Muscle of leg (tissue), 11 donors: ENCODE measurements around the gene ARL5A. TPM values are rescaled to one million over a fixed set of nuclear protein-coding genes. Genes with fewer than 3 reads are reported as not detected.

ENCODE experiments used
- DNase-seq: peaks from one replicate; pipeline ENCODE4 v3.0.0; 2013
- H3K27ac ChIP-seq: one replicate; pipeline ENCODE4 v1.5.1; 2013; ENCODE audit warnings: mild to moderate bottlenecking, low read length, control low read depth
- H3K27me3 ChIP-seq: one replicate; pipeline ENCODE4 v1.6.1; 2013; ENCODE audit warnings: low read length; ENCODE audit not compliant: control insufficient read depth, insufficient read depth
- H3K36me3 ChIP-seq: one replicate; pipeline ENCODE4 v1.6.1; 2013; ENCODE audit warnings: low read length; ENCODE audit not compliant: control insufficient read depth, insufficient read depth
- H3K4me1 ChIP-seq: one replicate; pipeline ENCODE4 v1.6.1; 2013; ENCODE audit warnings: low read length; ENCODE audit not compliant: control insufficient read depth, insufficient read depth
- H3K4me3 ChIP-seq: one replicate; pipeline ENCODE4 v1.5.1; 2013; ENCODE audit warnings: low read length, control low read depth
- H3K9me3 ChIP-seq: replicated peaks from 2 replicates; pipeline ENCODE4 v1.6.1; 2013; ENCODE audit warnings: low read depth, low read length; ENCODE audit not compliant: control insufficient read depth
- WGBS: methylation state at CpG from one replicate; pipeline ENCODE4 v1.1.5; 2013; ENCODE audit warnings: missing lambda C conversion rate; ENCODE audit not compliant: insufficient coverage; 5-methylcytosine and 5-hydroxymethylcytosine counted together
- polyA plus RNA-seq, 8 donors: library from polyadenylated mRNA; unstranded; fragments of 120-200 nt; gene quantifications; one replicate each; pipeline versions ENCODE4 v1.2.1 to v1.2.3, GENCODE V29; 2013; ENCODE audit warnings: inconsistent platforms in 1 of 8, low replicate concordance in 1 of 8; ENCODE audit not compliant: insufficient read length in 8 of 8, insufficient read depth in 1 of 8
- total RNA-seq: library from RNA; stranded (reverse); fragments of 120-200 nt; gene quantifications from one replicate; pipeline ENCODE4 v1.2.4, GENCODE V29; 2013

The ARL5A gene
- total and polyA plus RNA-seq, 9 donors, result 16.9 to 42.6 (median 24.9) TPM

- H3K4me1 ChIP-seq, result no peaks in the 10 kb centered on the region
- H3K36me3 ChIP-seq, result peaks cover 6% of the 10 kb centered on the region
- no peaks in the 10 kb centered on the region for H3K27me3 ChIP-seq
- no peak for DNase-seq
- H3K27ac ChIP-seq, result no peak overlapping the region
- WGBS, result 89% methylated on average over 3 of the region's 4 CpGs
- no peak overlapping the region for H3K4me3 ChIP-seq
- no peaks in the 10 kb centered on the region for H3K9me3 ChIP-seq
These were observed 39.0 kb downstream of the ARL5A start for GRCh38 chr2:151789055-151789834.

GRCh38 chr2:151786483-151786882 lies 41.7 kb downstream of the ARL5A start:
- no peaks in the 10 kb centered on the region for H3K9me3 ChIP-seq
- no peaks in the 10 kb centered on the region for H3K4me1 ChIP-seq
- H3K27ac ChIP-seq, result peak overlapping the region; percentile 71
- H3K4me3 ChIP-seq, result no peak overlapping the region
- peaks cover 10% of the 10 kb centered on the region for H3K36me3 ChIP-seq
- WGBS, result no CpG with 5 or more reads among the region's 1 CpG
- DNase-seq, result peak; percentile 87
- no peaks in the 10 kb centered on the region for H3K27me3 ChIP-seq

GRCh38 chr2:151786077-151786476 lies 42.1 kb downstream of the ARL5A start:
- peaks cover 14% of the 10 kb centered on the region for H3K36me3 ChIP-seq
- H3K27me3 ChIP-seq, result no peaks in the 10 kb centered on the region
- peak overlapping the region; percentile 71 for H3K27ac ChIP-seq
- no peak for DNase-seq
- WGBS, result 76% methylated on average over 3 of the region's 5 CpGs
- no peaks in the 10 kb centered on the region for H3K4me1 ChIP-seq
- H3K9me3 ChIP-seq, result no peaks in the 10 kb centered on the region
- no peak overlapping the region for H3K4me3 ChIP-seq

- no CpG with 5 or more reads among the region's 2 CpGs for WGBS
- Histone ChIP-seq H3K4me3 (no peak overlapping the region), H3K4me1 (no peaks in the 10 kb centered on the region), H3K27me3 (no peaks in the 10 kb centered on the region), H3K36me3 (peaks cover 15% of the 10 kb centered on the region), H3K9me3 (no peaks in the 10 kb centered on the region), H3K27ac (no peak overlapping the region)
- no peak for DNase-seq
These were observed 45.1 kb downstream of the ARL5A start for GRCh38 chr2:151783133-151783520.

- no peaks in the 10 kb centered on the region for H3K27me3 ChIP-seq
- no peak overlapping the region for H3K27ac ChIP-seq
- WGBS, result 78% methylated on average over 3 of the region's 6 CpGs
- H3K4me3 ChIP-seq, result no peak overlapping the region
- H3K36me3 ChIP-seq, result peaks cover 15% of the 10 kb centered on the region
- no peak for DNase-seq
- no peaks in the 10 kb centered on the region for H3K9me3 ChIP-seq
- H3K4me1 ChIP-seq, result no peaks in the 10 kb centered on the region
These were observed 45.7 kb downstream of the ARL5A start for GRCh38 chr2:151782378-151783132.

GRCh38 chr2:151781642-151782041 lies 46.6 kb downstream of the ARL5A start:
- Histone ChIP-seq H3K4me3 (no peak overlapping the region), H3K4me1 (no peaks in the 10 kb centered on the region), H3K27ac (no peak overlapping the region), H3K9me3 (no peaks in the 10 kb centered on the region), H3K36me3 (peaks cover 20% of the 10 kb centered on the region), H3K27me3 (no peaks in the 10 kb centered on the region)
- no peak for DNase-seq
- 90% methylated on average over 2 of the region's 4 CpGs for WGBS

GRCh38 chr2:151780938-151781337 lies 47.3 kb downstream of the ARL5A start:
- Histone ChIP-seq H3K4me1 (no peaks in the 10 kb centered on the region), H3K27ac (no peak overlapping the region), H3K36me3 (peaks cover 25% of the 10 kb centered on the region), H3K4me3 (no peak overlapping the region), H3K9me3 (no peaks in the 10 kb centered on the region), H3K27me3 (no peaks in the 10 kb centered on the region)
- DNase-seq, result no peak

GRCh38 chr2:151777935-151778334 lies 50.3 kb downstream of the ARL5A start:
- WGBS, result no CpG with 5 or more reads among the region's 2 CpGs
- peaks cover 24% of the 10 kb centered on the region for H3K36me3 ChIP-seq

GRCh38 chr2:151777487-151777886 lies 50.7 kb downstream of the ARL5A start:
- H3K27ac ChIP-seq, result no peak overlapping the region
- H3K9me3 ChIP-seq, result no peaks in the 10 kb centered on the region
- H3K36me3 ChIP-seq, result peaks cover 24% of the 10 kb centered on the region
- H3K4me3 ChIP-seq, result no peak overlapping the region
- WGBS, result no CpG with 5 or more reads among the region's 3 CpGs
- H3K4me1 ChIP-seq, result peaks cover 3% of the 10 kb centered on the region
- H3K27me3 ChIP-seq, result no peaks in the 10 kb centered on the region
- DNase-seq, result no peak

More at GRCh38 chr2:151777935-151778334, 50.3 kb downstream of the ARL5A start:
- H3K27ac ChIP-seq, result no peak overlapping the region
- no peak for DNase-seq
- H3K4me1 ChIP-seq, result peaks cover 3% of the 10 kb centered on the region
- H3K27me3 ChIP-seq, result no peaks in the 10 kb centered on the region
- no peak overlapping the region for H3K4me3 ChIP-seq
- H3K9me3 ChIP-seq, result no peaks in the 10 kb centered on the region

- Histone ChIP-seq H3K27me3 (no peaks in the 10 kb centered on the region), H3K4me1 (peaks cover 9% of the 10 kb centered on the region), H3K4me3 (no peak overlapping the region), H3K36me3 (peaks cover 18% of the 10 kb centered on the region), H3K9me3 (no peaks in the 10 kb centered on the region), H3K27ac (no peak overlapping the region)
- no CpG with 5 or more reads among the region's 1 CpG for WGBS
- no peak for DNase-seq
These were observed 51.9 kb downstream of the ARL5A start for GRCh38 chr2:151776367-151776766.
